Coronary artery (tissue), 2 donors: ENCODE data around the gene ACIN1.

ENCODE experiments used
- DNase-seq: peaks from one replicate; pipeline ENCODE4 v3.0.0-alpha.2; 2017; ENCODE audit warnings: low spot score
- H3K27ac ChIP-seq, 2 donors: fragments of 200-600 bp; sonication (generic); one replicate each; pipeline ENCODE4 v1.5.1; 2016 to 2019
- H3K4me3 ChIP-seq: fragments of 200-600 bp; sonication (generic); 2 replicates; pipeline ENCODE4 v1.5.1; 2016; ENCODE audit warnings: mild to moderate bottlenecking, moderate library complexity
- CTCF ChIP-seq: fragments of 200-600 bp; sonication (generic); IDR thresholded peaks from one replicate; pipeline ENCODE4 v1.5.1; 2019; ENCODE audit warnings: antibody characterized with exemption

ACIN1 gene

GRCh38 chr14:23094666-23095195 is at the start of gene ACIN1:
TSS of gene ACIN1 (minus strand) at chr14:23095136. CDS start at chr14:23095112, 24 bp downstream.
- no peak for DNase-seq
- Histone ChIP-seq H3K27ac (peak within 1 kb of the TSS; percentile 98 to 99), H3K4me3 (peak within 1 kb of the TSS; percentile 91)
- no peak for TF ChIP-seq CTCF

DNA sequence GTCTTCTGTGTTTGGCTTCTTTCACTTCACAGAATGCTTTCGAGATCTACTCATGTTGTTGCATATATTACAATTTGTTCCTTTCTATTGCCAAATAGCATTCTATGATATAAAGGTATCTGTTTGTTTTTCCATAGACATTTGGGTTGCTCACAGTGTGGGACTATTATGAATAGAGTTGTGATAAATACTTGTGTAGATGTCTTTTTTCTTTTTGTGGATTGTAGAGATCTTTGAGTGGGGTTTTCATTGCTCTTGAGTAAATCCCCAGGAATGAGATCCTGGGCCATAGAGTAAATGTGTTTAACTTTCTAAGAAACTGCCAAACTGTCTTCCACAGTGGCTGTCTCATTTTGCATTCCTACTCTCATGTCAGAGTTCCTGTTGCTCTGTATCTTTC is 49.0 kb upstream of the ACIN1 start:
- no peak for DNase-seq
- TF ChIP-seq CTCF = no peak

DNA sequence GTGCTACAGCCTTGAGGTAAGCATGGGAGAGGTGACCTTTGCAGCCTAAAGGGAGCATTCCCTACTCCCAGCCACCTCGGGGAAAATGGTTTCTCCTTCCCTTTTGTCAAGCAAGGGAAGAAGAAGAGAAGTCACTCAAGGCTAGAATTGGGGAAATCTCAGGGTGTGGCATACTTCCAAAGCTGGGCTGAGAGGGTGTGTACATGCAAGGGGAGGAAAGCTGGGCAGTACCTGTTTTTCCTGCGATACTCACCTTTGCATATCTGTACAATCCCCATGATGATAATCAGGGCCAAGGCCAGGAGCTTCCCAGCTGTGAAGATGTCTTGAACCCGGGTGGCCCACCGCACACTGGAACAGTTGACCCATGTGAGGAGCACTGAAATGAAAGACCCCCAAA is 47.9 kb upstream of the ACIN1 start:
- no peak for DNase-seq
- peak overlapping the region; percentile 77 to 85 for H3K27ac ChIP-seq
- H3K4me3 ChIP-seq = no peak overlapping the region
- TF ChIP-seq CTCF = no peak

More for the DNA sequence above, 49.0 kb upstream of the ACIN1 start:
- Histone ChIP-seq H3K4me3 (no peak overlapping the region), H3K27ac (peak overlapping the region; percentile 22 to 85)

GRCh38 chr14:23141706-23142444 is 46.9 kb upstream of the ACIN1 start:
- H3K27ac ChIP-seq = peak overlapping the region; percentile 77 to 85

GRCh38 chr14:23140371-23140770 is 45.4 kb upstream of the ACIN1 start:
- no peak for DNase-seq
- no peak overlapping the region for H3K27ac ChIP-seq
- H3K4me3 ChIP-seq = no peak overlapping the region
- no peak for TF ChIP-seq CTCF

More at GRCh38 chr14:23141706-23142444, 46.9 kb upstream of the ACIN1 start:
- DNase-seq = peak; percentile 92
- TF ChIP-seq CTCF = no peak
- H3K4me3 ChIP-seq = no peak overlapping the region

- no peak overlapping the region for H3K4me3 ChIP-seq
Observed at GRCh38 chr14:23139874-23140273, 44.9 kb upstream of the ACIN1 start.

More at GRCh38 chr14:23139874-23140273, 44.9 kb upstream of the ACIN1 start:
- TF ChIP-seq CTCF = no peak
- no peak for DNase-seq
- no peak overlapping the region for H3K27ac ChIP-seq
